WTC11 (cell line): ENCODE results near the gene ANO10. TPM values are rescaled to one million over a fixed set of nuclear protein-coding genes. Genes with fewer than 3 reads are reported as not detected.

ENCODE experiments used
- ATAC-seq: fragments of 200-7000 bp; cut with Tn5 transposase; 2 replicates; pipeline ENCODE4 v1.10.0; 2021; ENCODE audit warnings: mild to moderate bottlenecking, moderate library complexity
- CTCF ChIA-PET: fragments of 300-600 bp; sonication (Branson Sonifier 250); formaldehyde crosslinking; loops from one replicate; lab custom pipeline; 2021; ENCODE audit warnings: antibody characterized with exemption; lab: Charles Lee
- POLR2A ChIA-PET: fragments of 350-600 bp; sonication (Branson Sonifier 250); formaldehyde crosslinking; loops from one replicate; lab custom pipeline; 2021; ENCODE audit warnings: antibody characterized with exemption; lab: Charles Lee
- DNase-seq: peaks from one replicate; pipeline ENCODE4 v3.0.0; 2021; ENCODE audit warnings: low spot score
- H3K27ac Mint-ChIP-seq: 2 replicates; pipeline ENCODE4 v1.8.0; 2021; ENCODE audit warnings: mixed read lengths
- H3K27me3 Mint-ChIP-seq: 2 replicates; pipeline ENCODE4 v1.8.0; 2021; ENCODE audit warnings: low read depth, mild to moderate bottlenecking, moderate library complexity, mixed read lengths
- H3K36me3 Mint-ChIP-seq: 2 replicates; pipeline ENCODE4 v1.8.0; 2021; ENCODE audit warnings: mixed read lengths
- H3K4me1 Mint-ChIP-seq: 2 replicates; pipeline ENCODE4 v1.8.0; 2022; ENCODE audit warnings: mixed read lengths
- H3K4me3 Mint-ChIP-seq: 2 replicates; pipeline ENCODE4 v1.8.0; 2021; ENCODE audit warnings: mild to moderate bottlenecking, moderate library complexity, mixed read lengths
- H3K9me3 Mint-ChIP-seq: 2 replicates; pipeline ENCODE4 v1.8.0; 2021; ENCODE audit warnings: mixed read lengths
- AFF4 ChIP-seq: sonication (generic); formaldehyde crosslinking; IDR thresholded peaks from 2 replicates; pipeline ENCODE4 v1.8.1; 2023; ENCODE audit warnings: mild to moderate bottlenecking, missing genetic modification reagents, borderline replicate concordance
- ATF6 ChIP-seq: sonication (generic); formaldehyde crosslinking; IDR thresholded peaks from 2 replicates; pipeline ENCODE4 v1.8.1; 2023; ENCODE audit warnings: mild to moderate bottlenecking, missing genetic modification reagents
- CREB1 ChIP-seq: sonication (generic); formaldehyde crosslinking; IDR thresholded peaks from 2 replicates; pipeline ENCODE4 v1.8.0; 2023; ENCODE audit warnings: mild to moderate bottlenecking, missing genetic modification reagents
- ETV6 ChIP-seq: sonication (generic); formaldehyde crosslinking; IDR thresholded peaks from 2 replicates; pipeline ENCODE4 v1.8.1; 2022; ENCODE audit warnings: mild to moderate bottlenecking, missing genetic modification reagents
- GRHL2 ChIP-seq: fragments of 250-450 bp; sonication (Bioruptor Pico); IDR thresholded peaks from 2 replicates; pipeline ENCODE4 v1.8.0; 2022; ENCODE audit warnings: mild to moderate bottlenecking, moderate library complexity; ENCODE audit not compliant: insufficient replicate concordance, severe bottlenecking
- KAT7 ChIP-seq: sonication (generic); formaldehyde crosslinking; IDR thresholded peaks from 2 replicates; pipeline ENCODE4 v1.8.1; 2023; ENCODE audit warnings: missing genetic modification reagents, mild to moderate bottlenecking, borderline replicate concordance
- MLX ChIP-seq: sonication (generic); formaldehyde crosslinking; IDR thresholded peaks from 2 replicates; pipeline ENCODE4 v1.8.1; 2023; ENCODE audit warnings: mild to moderate bottlenecking, missing genetic modification reagents, moderate library complexity
- MXD4 ChIP-seq: fragments of 250-450 bp; sonication (Bioruptor Pico); IDR thresholded peaks from 2 replicates; pipeline ENCODE4 v1.8.0; 2021; ENCODE audit warnings: mild to moderate bottlenecking, moderate library complexity, borderline replicate concordance
- NFATC4 ChIP-seq: fragments of 250-450 bp; sonication (Bioruptor Pico); IDR thresholded peaks from 2 replicates; pipeline ENCODE4 v1.9.0; 2021; ENCODE audit warnings: mild to moderate bottlenecking
- NFYB ChIP-seq: sonication (generic); formaldehyde crosslinking; conservative IDR thresholded peaks from 2 replicates; pipeline ENCODE4 v1.8.0; 2022; ENCODE audit warnings: low read depth, missing genetic modification reagents
- NR3C1 ChIP-seq: sonication (generic); formaldehyde crosslinking; conservative IDR thresholded peaks from 2 replicates; pipeline ENCODE4 v1.8.1; 2023; ENCODE audit warnings: low read depth, mild to moderate bottlenecking, missing genetic modification reagents
- RORB ChIP-seq: fragments of 250-450 bp; sonication (Bioruptor Pico); IDR thresholded peaks from 2 replicates; pipeline ENCODE4 v1.9.0; 2021; ENCODE audit warnings: mild to moderate bottlenecking
- ZBTB43 ChIP-seq: sonication (generic); formaldehyde crosslinking; IDR thresholded peaks from 2 replicates; pipeline ENCODE4 v1.8.1; 2023; ENCODE audit warnings: mild to moderate bottlenecking, missing genetic modification reagents
- ZNF121 ChIP-seq: sonication (generic); formaldehyde crosslinking; IDR thresholded peaks from 2 replicates; pipeline ENCODE4 v1.8.0; 2023; ENCODE audit warnings: missing genetic modification reagents
- ZNF263 ChIP-seq: sonication (generic); formaldehyde crosslinking; IDR thresholded peaks from 2 replicates; pipeline ENCODE4 v1.8.1; 2022; ENCODE audit warnings: low read depth, mild to moderate bottlenecking, moderate library complexity, missing genetic modification reagents
- ZNF281 ChIP-seq: sonication (generic); formaldehyde crosslinking; IDR thresholded peaks from 2 replicates; pipeline ENCODE4 v1.8.0; 2023; ENCODE audit warnings: mild to moderate bottlenecking, missing genetic modification reagents
- ZNF396 ChIP-seq: fragments of 250-450 bp; sonication (Bioruptor Pico); IDR thresholded peaks from 2 replicates; pipeline ENCODE4 v1.8.0; 2021; ENCODE audit warnings: mild to moderate bottlenecking, moderate library complexity, borderline replicate concordance
- ZNF423 ChIP-seq: fragments of 250-450 bp; sonication (Bioruptor Pico); IDR thresholded peaks from 2 replicates; pipeline ENCODE4 v2.1.2; 2022; ENCODE audit warnings: mild to moderate bottlenecking, moderate library complexity
- ZNF671 ChIP-seq: fragments of 250-450 bp; sonication (Bioruptor Pico); IDR thresholded peaks from 2 replicates; pipeline ENCODE4 v1.8.0; 2021; ENCODE audit warnings: mild to moderate bottlenecking
- total RNA-seq: library from RNA; stranded (reverse); gene quantifications from 3 replicates; pipeline ENCODE4 v1.2.3, GENCODE V29; 2021
- TF ChIP-seq, protein P1 (sequence below): sonication (generic); formaldehyde crosslinking; IDR thresholded peaks from 2 replicates; pipeline ENCODE4 v1.8.1; 2022; ENCODE audit warnings: mild to moderate bottlenecking, missing genetic modification reagents, moderate library complexity, borderline replicate concordance

Gene ANO10
- total RNA-seq, 1 experiment from 2014 or later = 35.1 TPM

DNA sequence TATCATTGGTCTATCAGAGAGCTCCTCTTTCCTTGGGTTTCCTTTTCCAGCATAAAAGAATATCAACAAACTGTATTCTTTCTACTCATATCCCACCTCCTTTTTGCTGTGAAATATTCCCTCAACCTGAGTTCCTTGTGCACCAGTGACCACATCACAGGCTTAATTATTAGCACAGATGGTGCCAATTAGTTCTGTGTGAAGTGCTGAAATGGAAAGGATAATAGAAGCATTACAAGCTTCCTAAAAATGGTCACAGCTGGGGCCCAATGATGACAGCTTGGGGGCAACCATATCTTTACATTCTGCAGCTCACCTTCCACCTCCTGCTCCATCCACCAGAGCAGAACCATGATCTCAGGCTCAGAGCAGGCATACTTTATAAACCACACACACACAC lies 84.6 kb downstream of the ANO10 start:
- no peak overlapping the region for H3K4me3 Mint-ChIP-seq
- ATAC-seq (no peak), DNase-seq (no peak)
- H3K9me3 Mint-ChIP-seq = no peaks in the 10 kb centered on the region
- TF ChIP-seq GRHL2 (no peak), ZNF671 (no peak), ETV6 (CRISPR knock-in tag) (no peak), AFF4 (no peak), ZNF281 (CRISPR knock-in tag) (no peak), ZNF263 (CRISPR knock-in tag) (no peak), ZNF396 (CRISPR knock-in tag) (no peak), NFYB (CRISPR knock-in tag) (no peak), NFATC4 (CRISPR knock-in tag) (no peak)
- CTCF ChIA-PET = interaction anchor here (0.7 to 1.1 kb wide), 2 partner anchors 318 to 425 kb away, joined by 3 read pairs; no protein-coding TSS in a partner anchor
- no peak overlapping the region for H3K27ac Mint-ChIP-seq
- POLR2A ChIA-PET = no interaction called here
- H3K36me3 Mint-ChIP-seq = no peaks in the 10 kb centered on the region
- H3K4me1 Mint-ChIP-seq = peaks cover 58% of the 10 kb centered on the region
- H3K27me3 Mint-ChIP-seq = no peaks in the 10 kb centered on the region

DNA sequence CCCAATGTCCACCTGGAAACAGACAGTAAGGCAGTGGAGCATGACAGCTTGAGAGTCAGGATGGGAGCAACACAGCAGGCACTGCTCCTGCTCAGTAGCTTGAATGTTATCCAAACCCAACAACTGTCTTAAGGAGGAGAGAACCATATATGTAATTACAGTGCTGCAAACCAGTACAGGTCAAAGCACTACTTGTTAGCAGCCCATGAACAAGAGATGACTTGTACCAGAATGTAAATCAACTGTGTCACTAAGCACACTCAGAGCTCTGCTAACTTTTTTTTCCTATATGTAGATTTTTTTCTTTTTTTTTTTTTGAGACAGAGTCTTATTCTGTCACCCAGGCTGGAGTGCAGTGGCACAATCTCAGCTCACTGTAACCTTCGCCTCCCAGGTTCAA lies 87.1 kb downstream of the ANO10 start:
- no peaks in the 10 kb centered on the region for H3K36me3 Mint-ChIP-seq
- no peak for ATAC-seq
- TF ChIP-seq MLX (CRISPR knock-in tag) (no peak), ZBTB43 (CRISPR knock-in tag) (no peak)
- TF ChIP-seq, protein P1, sequence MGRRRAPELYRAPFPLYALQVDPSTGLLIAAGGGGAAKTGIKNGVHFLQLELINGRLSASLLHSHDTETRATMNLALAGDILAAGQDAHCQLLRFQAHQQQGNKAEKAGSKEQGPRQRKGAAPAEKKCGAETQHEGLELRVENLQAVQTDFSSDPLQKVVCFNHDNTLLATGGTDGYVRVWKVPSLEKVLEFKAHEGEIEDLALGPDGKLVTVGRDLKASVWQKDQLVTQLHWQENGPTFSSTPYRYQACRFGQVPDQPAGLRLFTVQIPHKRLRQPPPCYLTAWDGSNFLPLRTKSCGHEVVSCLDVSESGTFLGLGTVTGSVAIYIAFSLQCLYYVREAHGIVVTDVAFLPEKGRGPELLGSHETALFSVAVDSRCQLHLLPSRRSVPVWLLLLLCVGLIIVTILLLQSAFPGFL (CRISPR knock-in tag) = no peak
- ChIA-PET POLR2A (no interaction called here), CTCF (interaction anchor here (0.5 kb wide), 1 partner anchor 1626 kb away, joined by 3 read pairs; no protein-coding TSS in a partner anchor)
- no peak overlapping the region for H3K27ac Mint-ChIP-seq
- H3K4me1 Mint-ChIP-seq = peaks cover 47% of the 10 kb centered on the region
- H3K27me3 Mint-ChIP-seq = no peaks in the 10 kb centered on the region
- H3K9me3 Mint-ChIP-seq = no peaks in the 10 kb centered on the region
- DNase-seq = no peak
- H3K4me3 Mint-ChIP-seq = no peak overlapping the region

DNA sequence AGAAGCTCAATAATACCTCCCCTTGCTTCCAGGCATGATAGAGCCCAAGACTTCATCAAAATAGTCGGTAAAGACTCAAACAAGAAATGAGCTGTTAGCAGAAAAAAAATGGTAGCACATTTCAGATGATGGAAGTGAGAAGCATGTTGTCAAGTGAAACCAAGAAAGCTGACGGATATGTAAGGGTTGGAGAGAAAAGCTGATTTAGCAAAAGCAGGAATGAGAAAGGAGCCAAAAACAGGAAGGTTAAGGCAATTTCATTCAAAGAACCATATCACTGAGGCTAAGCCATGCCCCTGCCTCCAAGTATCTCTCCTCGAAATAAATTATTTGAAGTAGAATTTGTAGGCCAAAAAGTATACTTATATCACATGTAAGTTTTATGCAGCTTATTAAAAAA lies 88.8 kb downstream of the ANO10 start:
- no peak overlapping the region for H3K27ac Mint-ChIP-seq
- ChIA-PET POLR2A (no interaction called here), CTCF (interaction anchor here (0.6 to 0.9 kb wide), 2 partner anchors 51 to 323 kb away, joined by 3 read pairs; no protein-coding TSS in a partner anchor)
- no peak for DNase-seq
- H3K4me1 Mint-ChIP-seq = peaks cover 30% of the 10 kb centered on the region
- H3K27me3 Mint-ChIP-seq = no peaks in the 10 kb centered on the region
- no peak overlapping the region for H3K4me3 Mint-ChIP-seq
- peaks cover 5% of the 10 kb centered on the region for H3K36me3 Mint-ChIP-seq
- no peak for ATAC-seq
- H3K9me3 Mint-ChIP-seq = peaks cover 11% of the 10 kb centered on the region
- TF ChIP-seq NR3C1 (CRISPR knock-in tag) = no peak
- TF ChIP-seq RORB (CRISPR knock-in tag) = no peak
- no peak for TF ChIP-seq ZNF121
- TF ChIP-seq, protein P1 (CRISPR knock-in tag) = no peak
- no peak for TF ChIP-seq KAT7
- TF ChIP-seq ATF6 (CRISPR knock-in tag) = no peak
- no peak for TF ChIP-seq CREB1 (CRISPR knock-in tag)
- no peak for TF ChIP-seq MXD4
- TF ChIP-seq ZNF423 (CRISPR knock-in tag) = no peak
